GM23338 (cell line): ENCODE measurements around the gene ITSN2.

Experiments used
- CREB1 ChIP-seq: fragments of 250-450 bp; sonication (Bioruptor Pico); IDR thresholded peaks from 2 replicates; pipeline ENCODE4 v1.5.0; 2020; ENCODE audit warnings: low read depth, mild to moderate bottlenecking, moderate library complexity
- EZH2 ChIP-seq: fragments of 200-600 bp; sonication (generic); IDR thresholded peaks from one replicate; pipeline ENCODE4 v1.8.0; 2017; ENCODE audit warnings: antibody characterized with exemption, mild to moderate bottlenecking, low read depth; ENCODE audit not compliant: unreplicated experiment
- EZH2phosphoT487 ChIP-seq: fragments of 200-600 bp; sonication (generic); IDR thresholded peaks from one replicate; pipeline ENCODE4 v1.8.1; 2018; ENCODE audit warnings: antibody characterized with exemption; ENCODE audit not compliant: unreplicated experiment
- JUNB ChIP-seq: IDR thresholded peaks from one replicate; pipeline ENCODE4 v1.6.1; 2016; ENCODE audit warnings: antibody characterized with exemption; ENCODE audit not compliant: unreplicated experiment
- NANOG ChIP-seq: IDR thresholded peaks from 2 replicates; pipeline ENCODE4 v1.6.1; 2016; ENCODE audit warnings: antibody characterized with exemption, borderline replicate concordance
- POLR2AphosphoS5 ChIP-seq: IDR thresholded peaks from 2 replicates; pipeline ENCODE4 v1.6.1; 2016; ENCODE audit warnings: antibody characterized with exemption, low read depth
- REST ChIP-seq: IDR thresholded peaks from one replicate; pipeline ENCODE4 v1.6.1; 2018; ENCODE audit warnings: antibody characterized with exemption; ENCODE audit not compliant: unreplicated experiment
- STAT1 ChIP-seq: IDR thresholded peaks from one replicate; pipeline ENCODE4 v1.6.1; 2016; ENCODE audit warnings: antibody characterized with exemption; ENCODE audit not compliant: unreplicated experiment
- ZNF114 ChIP-seq: fragments of 250-450 bp; sonication (Bioruptor Pico); IDR thresholded peaks from 2 replicates; pipeline ENCODE4 v1.5.0; 2020; ENCODE audit warnings: mild to moderate bottlenecking, moderate library complexity
- ZNF331 ChIP-seq: fragments of 250-450 bp; sonication (Bioruptor Pico); IDR thresholded peaks from 2 replicates; pipeline ENCODE4 v1.5.0; 2020; ENCODE audit warnings: low read depth, mild to moderate bottlenecking, moderate library complexity
- ZNF462 ChIP-seq: fragments of 250-450 bp; sonication (Bioruptor Pico); IDR thresholded peaks from 2 replicates; pipeline ENCODE4 v1.5.0; 2020; ENCODE audit warnings: mild to moderate bottlenecking, moderate library complexity
- TF ChIP-seq, protein P1 (sequence below), 2 experiments: fragments of 200-600 bp in 1 of 2; sonication (generic) in 1 of 2; conservative IDR thresholded peaks; 2 replicates each; pipeline versions ENCODE4 v1.5.1 to v1.6.1; 2016 to 2017; ENCODE audit warnings: antibody characterized with exemption in 2 of 2, low read depth in 2 of 2, mild to moderate bottlenecking in 2 of 2, moderate library complexity in 1 of 2
- TF ChIP-seq, protein P2 (sequence below): IDR thresholded peaks from 2 replicates; pipeline ENCODE4 v1.6.1; 2016; ENCODE audit warnings: antibody characterized with exemption

- no peak for TF ChIP-seq CREB1 (CRISPR knock-in tag)
- no peak for TF ChIP-seq POLR2AphosphoS5
- TF ChIP-seq, protein P1, sequence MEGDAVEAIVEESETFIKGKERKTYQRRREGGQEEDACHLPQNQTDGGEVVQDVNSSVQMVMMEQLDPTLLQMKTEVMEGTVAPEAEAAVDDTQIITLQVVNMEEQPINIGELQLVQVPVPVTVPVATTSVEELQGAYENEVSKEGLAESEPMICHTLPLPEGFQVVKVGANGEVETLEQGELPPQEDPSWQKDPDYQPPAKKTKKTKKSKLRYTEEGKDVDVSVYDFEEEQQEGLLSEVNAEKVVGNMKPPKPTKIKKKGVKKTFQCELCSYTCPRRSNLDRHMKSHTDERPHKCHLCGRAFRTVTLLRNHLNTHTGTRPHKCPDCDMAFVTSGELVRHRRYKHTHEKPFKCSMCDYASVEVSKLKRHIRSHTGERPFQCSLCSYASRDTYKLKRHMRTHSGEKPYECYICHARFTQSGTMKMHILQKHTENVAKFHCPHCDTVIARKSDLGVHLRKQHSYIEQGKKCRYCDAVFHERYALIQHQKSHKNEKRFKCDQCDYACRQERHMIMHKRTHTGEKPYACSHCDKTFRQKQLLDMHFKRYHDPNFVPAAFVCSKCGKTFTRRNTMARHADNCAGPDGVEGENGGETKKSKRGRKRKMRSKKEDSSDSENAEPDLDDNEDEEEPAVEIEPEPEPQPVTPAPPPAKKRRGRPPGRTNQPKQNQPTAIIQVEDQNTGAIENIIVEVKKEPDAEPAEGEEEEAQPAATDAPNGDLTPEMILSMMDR (conservative IDR thresholded peaks at IDR 0.05; ENCODE audit: low read depth in 2 of 2) = no peak
- no peak for TF ChIP-seq EZH2
- no peak for TF ChIP-seq REST
- no peak for TF ChIP-seq EZH2phosphoT487
- TF ChIP-seq JUNB = no peak
- TF ChIP-seq STAT1 = no peak
- TF ChIP-seq, protein P2, sequence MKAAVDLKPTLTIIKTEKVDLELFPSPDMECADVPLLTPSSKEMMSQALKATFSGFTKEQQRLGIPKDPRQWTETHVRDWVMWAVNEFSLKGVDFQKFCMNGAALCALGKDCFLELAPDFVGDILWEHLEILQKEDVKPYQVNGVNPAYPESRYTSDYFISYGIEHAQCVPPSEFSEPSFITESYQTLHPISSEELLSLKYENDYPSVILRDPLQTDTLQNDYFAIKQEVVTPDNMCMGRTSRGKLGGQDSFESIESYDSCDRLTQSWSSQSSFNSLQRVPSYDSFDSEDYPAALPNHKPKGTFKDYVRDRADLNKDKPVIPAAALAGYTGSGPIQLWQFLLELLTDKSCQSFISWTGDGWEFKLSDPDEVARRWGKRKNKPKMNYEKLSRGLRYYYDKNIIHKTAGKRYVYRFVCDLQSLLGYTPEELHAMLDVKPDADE = no peak
- no peak for TF ChIP-seq ZNF114 (CRISPR knock-in tag)
- TF ChIP-seq NANOG = no peak
- TF ChIP-seq ZNF462 (CRISPR knock-in tag) = no peak
- TF ChIP-seq ZNF331 (CRISPR knock-in tag) = no peak
These were observed 611 bp upstream of the ITSN2 start for GRCh38 chr2:24360963-24361330.
